H1 (cell line): ENCODE results near the gene CEP128. TPM values are rescaled to one million over a fixed set of nuclear protein-coding genes. Genes with fewer than 3 reads are reported as not detected.

ENCODE experiments used
- CTCF ChIA-PET: fragments of 300-600 bp; sonication (Branson Sonifier 250); formaldehyde crosslinking; loops from one replicate; lab custom pipeline; 2021; ENCODE audit not compliant: partially characterized antibody; lab: Charles Lee
- POLR2A ChIA-PET: fragments of 300-600 bp; sonication (Branson Sonifier 250); formaldehyde crosslinking; loops from one replicate; lab custom pipeline; 2021; ENCODE audit warnings: inconsistent platforms; ENCODE audit not compliant: partially characterized antibody; lab: Charles Lee
- DNase-seq, 2 experiments: peaks; one replicate each; pipeline versions ENCODE4 v3.0.0 to v3.0.0-alpha.2; 2010 to 2022; ENCODE audit warnings: low spot score in 2 of 2, low read depth in 1 of 2, mixed read lengths in 1 of 2
- FAIRE-seq: peaks from 2 replicates; lab custom pipeline; 2011; peaks lifted over from hg19 to GRCh38; lab: Jason Lieb, UNC
- H2AFZ ChIP-seq: 2 replicates; pipeline ENCODE4 v1.8.1; 2012; ENCODE audit warnings: low read length, inconsistent platforms
- H2AK5ac ChIP-seq: 2 replicates; pipeline ENCODE4 v1.6.1; 2013; ENCODE audit warnings: low read depth, low read length
- H2BK120ac ChIP-seq: replicated peaks from 2 replicates; pipeline ENCODE3; 2013; ENCODE audit warnings: low read depth, low read length, inconsistent platforms
- H2BK12ac ChIP-seq: 2 replicates; pipeline ENCODE4 v1.6.1; 2013; ENCODE audit warnings: low read depth, low read length
- H2BK15ac ChIP-seq: 2 replicates; pipeline ENCODE4 v1.6.1; 2013; ENCODE audit warnings: low read length
- H2BK20ac ChIP-seq: 2 replicates; pipeline ENCODE4 v1.6.1; 2013; ENCODE audit warnings: low read length
- H2BK5ac ChIP-seq: 2 replicates; pipeline ENCODE4 v1.6.1; 2013; ENCODE audit warnings: low read depth, low read length
- H3K14ac ChIP-seq: 2 replicates; pipeline ENCODE4 v1.6.1; 2013; ENCODE audit warnings: inconsistent platforms; ENCODE audit not compliant: insufficient read length
- H3K18ac ChIP-seq: 2 replicates; pipeline ENCODE4 v1.6.1; 2013; ENCODE audit warnings: low read length; ENCODE audit errors: extremely low read depth
- H3K23ac ChIP-seq: 2 replicates; pipeline ENCODE4 v1.6.1; 2013; ENCODE audit warnings: inconsistent platforms; ENCODE audit not compliant: insufficient read length
- H3K23me2 ChIP-seq: 2 replicates; pipeline ENCODE4 v1.6.1; 2013; ENCODE audit warnings: low read depth, low read length
- H3K27ac ChIP-seq: 2 replicates; pipeline ENCODE4 v1.6.1; 2011; ENCODE audit warnings: low read depth, low read length, inconsistent platforms
- H3K27me3 ChIP-seq, 4 experiments: replicated peaks in 1 of 4; 1 replicate in 1 of 4; 2 replicates in 3 of 4; pipeline versions ENCODE4 v1.6.1 to v1.8.1; 2011 to 2013; ENCODE audit warnings: low read length in 3 of 4, mild to moderate bottlenecking in 3 of 4, inconsistent platforms in 2 of 4, mixed read lengths in 2 of 4, moderate library complexity in 1 of 4; ENCODE audit not compliant: control insufficient read depth in 3 of 4, insufficient read depth in 3 of 4; ENCODE audit errors: extremely low read depth in 1 of 4
- H3K36me3 ChIP-seq, 4 experiments: 2 replicates each; pipeline versions ENCODE4 v1.6.1 to v1.8.1; 2011 to 2013; ENCODE audit warnings: mild to moderate bottlenecking in 4 of 4, low read length in 3 of 4, moderate library complexity in 2 of 4, control low read depth in 1 of 4, inconsistent platforms in 1 of 4; ENCODE audit not compliant: insufficient read depth in 4 of 4, control insufficient read depth in 2 of 4
- H3K4ac ChIP-seq: replicated peaks from 2 replicates; pipeline ENCODE3; 2013; ENCODE audit warnings: low read length, low read depth, mixed read lengths, inconsistent platforms; ENCODE audit not compliant: insufficient read length
- H3K4me1 ChIP-seq, 4 experiments: replicated peaks in 1 of 4; 1 replicate in 1 of 4; 2 replicates in 3 of 4; pipeline versions ENCODE4 v1.6.1 to v1.8.1; 2011 to 2013; ENCODE audit warnings: low read length in 3 of 4, inconsistent platforms in 2 of 4, mixed read lengths in 1 of 4; ENCODE audit not compliant: insufficient read depth in 4 of 4, control insufficient read depth in 3 of 4
- H3K4me2 ChIP-seq, 2 experiments: 2 replicates each; pipeline versions ENCODE4 v1.6.1 to v1.8.1; 2011 to 2013; ENCODE audit warnings: low read depth in 2 of 2, low read length in 2 of 2, control low read depth in 1 of 2, inconsistent platforms in 1 of 2, mild to moderate bottlenecking in 1 of 2; ENCODE audit not compliant: insufficient read depth in 1 of 2
- H3K4me3 ChIP-seq, 4 experiments: fragments of 200-600, 300-600 bp in 1 of 4; sonication (generic), shearing (Covaris generic), sonication (Bioruptor Twin) in 1 of 4; 2 replicates each; pipeline versions ENCODE4 v1.5.1 to v1.8.1; 2011 to 2016; ENCODE audit warnings: low read length in 4 of 4, low read depth in 3 of 4, control low read depth in 2 of 4, inconsistent platforms in 2 of 4, mild to moderate bottlenecking in 2 of 4, mixed read lengths in 1 of 4, moderate library complexity in 1 of 4; ENCODE audit not compliant: insufficient read depth in 2 of 4; ENCODE audit errors: extremely low read depth in 1 of 4
- H3K56ac ChIP-seq: replicated peaks from 2 replicates; pipeline ENCODE3; 2013; ENCODE audit warnings: low read depth, mild to moderate bottlenecking, mixed read lengths, low read length, inconsistent platforms; ENCODE audit not compliant: insufficient read length
- H3K79me1 ChIP-seq: 2 replicates; pipeline ENCODE4 v1.6.1; 2013; ENCODE audit warnings: low read depth, low read length, control low read depth
- H3K79me2 ChIP-seq, 2 experiments: 2 replicates each; pipeline versions ENCODE4 v1.6.1 to v1.8.1; 2012 to 2013; ENCODE audit warnings: low read length in 2 of 2, mild to moderate bottlenecking in 2 of 2, inconsistent platforms in 1 of 2; ENCODE audit not compliant: insufficient read depth in 2 of 2, control insufficient read depth in 1 of 2
- H3K9ac ChIP-seq, 4 experiments: replicated peaks in 1 of 4; 1 replicate in 1 of 4; 2 replicates in 3 of 4; pipeline versions ENCODE4 v1.6.1 to v1.8.1; 2011 to 2013; ENCODE audit warnings: low read depth in 3 of 4, low read length in 3 of 4, control low read depth in 2 of 4, mild to moderate bottlenecking in 2 of 4, moderate library complexity in 2 of 4, inconsistent platforms in 1 of 4; ENCODE audit errors: extremely low read depth in 1 of 4
- H3K9me3 ChIP-seq, 2 experiments: 2 replicates each; pipeline versions ENCODE4 v1.6.1 to v1.8.1; 2012 to 2013; ENCODE audit warnings: mild to moderate bottlenecking in 2 of 2, moderate library complexity in 2 of 2, control low read depth in 1 of 2, inconsistent platforms in 1 of 2, low read depth in 1 of 2, low read length in 1 of 2, mixed read lengths in 1 of 2; ENCODE audit not compliant: insufficient read depth in 2 of 2
- H4K20me1 ChIP-seq, 2 experiments: replicated peaks in 1 of 2; 2 replicates each; pipeline versions ENCODE3 to v1.8.1; 2011 to 2013; ENCODE audit warnings: inconsistent platforms in 2 of 2, low read length in 2 of 2, mild to moderate bottlenecking in 1 of 2; ENCODE audit not compliant: insufficient read depth in 2 of 2, control insufficient read depth in 1 of 2
- H4K5ac ChIP-seq: 2 replicates; pipeline ENCODE4 v1.6.1; 2013; ENCODE audit warnings: low read length, low read depth, mixed read lengths, inconsistent platforms; ENCODE audit not compliant: insufficient read length
- H4K8ac ChIP-seq: 2 replicates; pipeline ENCODE4 v1.8.0; 2013; ENCODE audit warnings: mild to moderate bottlenecking, moderate library complexity, low read length, inconsistent platforms; ENCODE audit not compliant: insufficient read depth; ENCODE audit errors: extremely low read depth
- H4K91ac ChIP-seq: replicated peaks from 2 replicates; pipeline ENCODE3; 2013; ENCODE audit warnings: low read length, mixed read lengths, inconsistent platforms; ENCODE audit not compliant: insufficient read length
- CBX8 ChIP-seq: fragments of 300-800, 300-1000 bp; sonication (generic); IDR thresholded peaks from 2 replicates; pipeline ENCODE4 v1.7.1; 2016; ENCODE audit warnings: low read depth, low read length, borderline replicate concordance
- EGR1 ChIP-seq: IDR thresholded peaks from 2 replicates; pipeline ENCODE4 v1.6.1; 2011; ENCODE audit warnings: low read depth, low read length, borderline replicate concordance
- EZH2 ChIP-seq: fragments of 200-600 bp; sonication (generic); IDR thresholded peaks from 2 replicates; pipeline ENCODE4 v1.7.1; 2012; ENCODE audit warnings: low read depth, mild to moderate bottlenecking, moderate library complexity, low read length, inconsistent platforms; ENCODE audit not compliant: severe bottlenecking
- KDM4A ChIP-seq: IDR thresholded peaks from one replicate; pipeline ENCODE4 v1.7.1; 2012; ENCODE audit warnings: low read depth, mild to moderate bottlenecking, moderate library complexity, low read length, inconsistent platforms; ENCODE audit not compliant: severe bottlenecking
- POU5F1 ChIP-seq: IDR thresholded peaks from 2 replicates; pipeline ENCODE4 v1.6.1; 2011; ENCODE audit warnings: low read depth, mild to moderate bottlenecking, low read length, moderate library complexity
- WGBS, 2 experiments: shearing (Covaris generic) in 1 of 2; methylation state at CpG; one replicate each; pipeline versions ENCODE4 v1.1.6 to v1.1.7; 2013 to 2015; ENCODE audit warnings: low lambda C conversion rate in 2 of 2, mixed read lengths in 2 of 2, inconsistent platforms in 1 of 2, low coverage in 1 of 2, missing lambda C conversion rate in 1 of 2; ENCODE audit not compliant: insufficient replicate concordance in 2 of 2, insufficient coverage in 1 of 2, insufficient read length in 1 of 2; ENCODE audit errors: extremely low coverage in 1 of 2, missing lambda C conversion rate in 1 of 2; 5-methylcytosine and 5-hydroxymethylcytosine counted together
- polyA plus RNA-seq, 7 experiments: library from polyadenylated mRNA; depleted of rRNA in 3 of 7; stranded (reverse) in 5 of 7; unstranded in 2 of 7; fragments of >200 nt in 5 of 7; fragments of 200-250 nt in 2 of 7; gene quantifications; 1 replicate in 5 of 7; 2 replicates in 1 of 7; 4 replicates in 1 of 7; pipeline versions ENCODE4 v1.2.1 to v1.2.3, GENCODE V29; 2011 to 2013; ENCODE audit warnings: missing spikeins in 2 of 7, mixed read lengths in 2 of 7
- total RNA-seq: library from RNA; stranded (reverse); fragmentation: NEBNext Ultra II Directional; extraction: Animal tissue kit (Norgen Biotek cat#: 25700); gene quantifications from 2 replicates; pipeline ENCODE4 v1.2.1, GENCODE V29; 2021

The CEP128 gene
- total and polyA plus RNA-seq, 2 of the 8 experiments (the other 6 are each of a cell fraction or from before 2014, with no cell fraction given): 1.9 to 17.0 TPM

DNA sequence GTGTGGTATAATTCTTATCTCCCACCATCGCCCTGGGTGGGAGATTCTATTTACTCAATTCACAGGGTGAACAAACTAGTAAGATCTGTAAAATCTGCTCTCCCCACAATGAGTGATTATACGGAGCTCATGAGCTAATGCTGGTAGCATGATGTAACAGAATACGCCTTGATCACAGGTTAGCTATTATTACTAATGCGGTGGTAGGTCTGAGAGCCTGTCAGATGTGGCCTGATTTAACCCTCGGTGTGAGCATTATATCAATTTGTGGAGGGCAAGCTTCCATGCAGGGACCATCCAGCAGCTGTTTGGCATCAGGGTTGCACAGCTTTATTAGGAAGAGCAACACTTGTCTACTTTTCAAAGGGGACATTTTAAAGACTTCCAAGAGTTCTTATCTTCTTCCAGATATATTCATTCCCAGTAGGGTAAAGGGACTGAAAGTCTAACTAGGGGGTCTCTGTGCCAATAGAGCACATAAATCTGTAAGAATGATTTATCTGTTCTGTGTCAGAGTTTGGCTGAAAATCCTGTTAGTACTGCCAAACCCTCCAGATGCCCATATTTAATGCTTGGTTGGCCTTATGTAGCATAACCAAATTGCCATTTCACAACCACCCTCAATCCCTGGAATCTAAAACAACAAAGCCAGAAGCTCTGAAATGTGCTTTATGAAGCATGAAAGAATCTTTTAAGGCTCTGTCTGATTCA lies 32.5 kb upstream of the CEP128 start:
- H3K56ac ChIP-seq: no peak overlapping the region
- no peak for TF ChIP-seq POU5F1
- TF ChIP-seq KDM4A: no peak
- TF ChIP-seq EZH2: no peak
- no peak for TF ChIP-seq CBX8
- no peak for TF ChIP-seq EGR1

More for the DNA sequence above, 32.5 kb upstream of the CEP128 start:
- FAIRE-seq: no peak
- Histone ChIP-seq H3K79me1 (no peaks in the 10 kb centered on the region), H4K91ac (no peak overlapping the region), H3K18ac (no peak overlapping the region), H4K5ac (no peak overlapping the region), H3K27me3 (no peaks in the 10 kb centered on the region), H3K4me2 (no peak overlapping the region), H2BK5ac (no peak overlapping the region), H2BK20ac (no peak overlapping the region), H3K23me2 (no peaks in the 10 kb centered on the region; the same call in 1 of the 2 replicates), H3K27ac (no peak overlapping the region), H2AFZ (no peak overlapping the region), H2BK120ac (no peak overlapping the region), H3K9ac (no peak overlapping the region), H2BK12ac (no peak overlapping the region), H3K4me1 (no peaks in the 10 kb centered on the region), H3K36me3 (no peaks in the 10 kb centered on the region), H2BK15ac (no peak overlapping the region), H3K4me3 (no peak overlapping the region), H3K23ac (no peak overlapping the region), H4K20me1 (peaks cover 0 to under 1% of the 10 kb centered on the region in 2 experiments), H4K8ac (no peak overlapping the region), H2AK5ac (no peak overlapping the region), H3K4ac (no peak overlapping the region), H3K14ac (no peak overlapping the region), H3K9me3 (no peaks in the 10 kb centered on the region), H3K79me2 (no peaks in the 10 kb centered on the region)
- ChIA-PET POLR2A (no interaction called here), CTCF (interaction anchor here (0.9 to 9.5 kb wide), 5 partner anchors 8 to 92 kb away, joined by 3 to 104 read pairs (median 3); partner anchors contain the start of gene TSHR)
- no peak for DNase-seq
- 85% methylated on average over 5 of the region's 5 CpGs; no CpG with 5 or more reads in 1 of the 2 experiments for WGBS, 2 experiments
